Endothelial cell of umbilical vein (primary cell): ENCODE measurements around the gene SLC22A3.

Experiments used
- EZH2 ChIP-seq: IDR thresholded peaks from 2 replicates; pipeline ENCODE4 v1.6.1; 2012; ENCODE audit warnings: borderline replicate concordance, low read depth, mild to moderate bottlenecking, moderate library complexity, low read length, inconsistent platforms; ENCODE audit not compliant: severe bottlenecking
- POLR2A ChIP-seq: IDR thresholded peaks from 2 replicates; pipeline ENCODE4 v1.6.1; 2012; ENCODE audit warnings: low read depth, mild to moderate bottlenecking, control low read depth, low read length
- TF ChIP-seq, protein P1 (sequence below), 2 donors: IDR thresholded peaks; 1 replicate in 1 of 2; 2 replicates in 1 of 2; pipeline ENCODE4 v1.5.1; 2011; ENCODE audit warnings: low read length in 2 of 2, mild to moderate bottlenecking in 2 of 2, moderate library complexity in 2 of 2, control low read depth in 1 of 2, inconsistent platforms in 1 of 2, low read depth in 1 of 2; ENCODE audit not compliant: insufficient read depth in 1 of 2; ENCODE audit errors: extremely low read depth in 1 of 2

DNA sequence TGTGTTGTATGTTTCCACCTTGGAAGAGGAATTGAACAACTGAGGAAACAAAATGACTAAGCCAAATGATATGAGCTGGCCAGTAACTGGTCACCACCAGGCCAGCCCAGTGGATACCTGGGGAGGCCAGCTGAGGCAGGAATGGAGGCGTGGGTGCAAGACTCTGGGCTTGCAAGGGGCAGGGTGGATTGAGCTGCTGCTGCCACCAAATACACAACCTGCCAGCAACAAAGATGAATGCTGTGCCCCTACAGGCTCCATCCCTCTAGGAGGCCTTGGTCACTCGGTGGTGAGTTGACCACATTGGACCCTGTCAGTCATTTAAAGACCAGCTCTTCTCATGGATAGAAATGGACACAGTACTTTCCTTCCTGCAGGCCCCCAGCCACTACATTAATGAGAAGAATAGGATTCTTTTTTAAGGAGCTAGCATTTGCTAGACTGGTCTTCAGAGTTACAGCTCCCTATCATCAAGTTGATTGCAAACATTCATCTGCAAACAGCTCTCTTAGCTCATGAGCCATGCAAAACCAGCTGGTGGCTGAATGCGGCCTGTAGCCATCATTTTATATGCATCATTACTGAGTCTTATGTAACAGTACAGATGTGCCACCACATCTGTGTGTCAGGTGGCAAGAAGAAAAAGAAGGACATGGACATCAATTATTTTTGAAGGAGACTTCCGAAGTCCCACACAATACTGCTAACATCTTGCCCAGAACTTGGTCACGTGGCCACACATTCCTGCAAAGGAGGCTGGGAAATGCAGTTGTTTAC is 26.3 kb upstream of the SLC22A3 start:
- TF ChIP-seq, protein P1, sequence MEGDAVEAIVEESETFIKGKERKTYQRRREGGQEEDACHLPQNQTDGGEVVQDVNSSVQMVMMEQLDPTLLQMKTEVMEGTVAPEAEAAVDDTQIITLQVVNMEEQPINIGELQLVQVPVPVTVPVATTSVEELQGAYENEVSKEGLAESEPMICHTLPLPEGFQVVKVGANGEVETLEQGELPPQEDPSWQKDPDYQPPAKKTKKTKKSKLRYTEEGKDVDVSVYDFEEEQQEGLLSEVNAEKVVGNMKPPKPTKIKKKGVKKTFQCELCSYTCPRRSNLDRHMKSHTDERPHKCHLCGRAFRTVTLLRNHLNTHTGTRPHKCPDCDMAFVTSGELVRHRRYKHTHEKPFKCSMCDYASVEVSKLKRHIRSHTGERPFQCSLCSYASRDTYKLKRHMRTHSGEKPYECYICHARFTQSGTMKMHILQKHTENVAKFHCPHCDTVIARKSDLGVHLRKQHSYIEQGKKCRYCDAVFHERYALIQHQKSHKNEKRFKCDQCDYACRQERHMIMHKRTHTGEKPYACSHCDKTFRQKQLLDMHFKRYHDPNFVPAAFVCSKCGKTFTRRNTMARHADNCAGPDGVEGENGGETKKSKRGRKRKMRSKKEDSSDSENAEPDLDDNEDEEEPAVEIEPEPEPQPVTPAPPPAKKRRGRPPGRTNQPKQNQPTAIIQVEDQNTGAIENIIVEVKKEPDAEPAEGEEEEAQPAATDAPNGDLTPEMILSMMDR (IDR thresholded peaks at IDR 0.05; ENCODE audit: extremely low read depth in 1 of 2, insufficient read depth in 1 of 2, low read depth in 1 of 2, low read length in 2 of 2), result no peak
- TF ChIP-seq POLR2A (no peak), EZH2 (no peak)
